AML-193 (cell line): ENCODE data around the gene SEMA3B.
"Not testable (repeated sequence)": the region's sequence is repeated elsewhere in the genome, so short reads cannot be mapped to it uniquely, and the experiment has no call there.

Source experiments
- DNase-seq, 2 experiments: peaks; one replicate each; lab custom pipeline; 2025; lab: John Stamatoyannopoulos, UW

Gene SEMA3B

GRCh38 chr3:50237754-50238548, 31.0 kb upstream of the SEMA3B start:
- DNase-seq, result peak; percentile 95 to 97

- DNase-seq, result peak; percentile 69 to 71
Observed at GRCh38 chr3:50238549-50239026, 30.4 kb upstream of the SEMA3B start.

GRCh38 chr3:50239649-50240048, 29.3 kb upstream of the SEMA3B start:
- DNase-seq, result no peak

GRCh38 chr3:50241163-50241562, 27.8 kb upstream of the SEMA3B start:
- DNase-seq, result no peak

GRCh38 chr3:50241713-50242380, 27.1 kb upstream of the SEMA3B start:
- no peak for DNase-seq

- no peak for DNase-seq
Observed at GRCh38 chr3:50242381-50242770, 26.6 kb upstream of the SEMA3B start.

- DNase-seq, result peak; percentile 97
Observed at GRCh38 chr3:50242851-50243542, 25.9 kb upstream of the SEMA3B start.

GRCh38 chr3:50243543-50243895, 25.4 kb upstream of the SEMA3B start:
- DNase-seq, result no peak

GRCh38 chr3:50244813-50245212, 24.1 kb upstream of the SEMA3B start:
- DNase-seq, result not testable (repeated sequence)

- DNase-seq, result no peak
Observed at GRCh38 chr3:50245251-50245745, 23.6 kb upstream of the SEMA3B start.

GRCh38 chr3:50245831-50246516, 23.0 kb upstream of the SEMA3B start:
- DNase-seq, result peak; percentile 88 to 89

- DNase-seq, result peak; percentile 84 to 86
Observed at GRCh38 chr3:50246517-50246954, 22.4 kb upstream of the SEMA3B start.

GRCh38 chr3:50248387-50248786, 20.6 kb upstream of the SEMA3B start:
- DNase-seq, result no peak

- DNase-seq, result no peak
Observed at GRCh38 chr3:50249457-50249856, 19.5 kb upstream of the SEMA3B start.

GRCh38 chr3:50250514-50250913, 18.4 kb upstream of the SEMA3B start:
- DNase-seq, result no peak

GRCh38 chr3:50251220-50251619, 17.7 kb upstream of the SEMA3B start:
- DNase-seq, result no peak

- peak; percentile 14 to 16 for DNase-seq
Observed at GRCh38 chr3:50254577-50255250, 14.2 kb upstream of the SEMA3B start.

GRCh38 chr3:50255251-50255615, 13.7 kb upstream of the SEMA3B start:
- no peak for DNase-seq

- DNase-seq, result peak in 1 of 2 experiments; percentile 13
Observed at GRCh38 chr3:50256978-50257890, 11.7 kb upstream of the SEMA3B start.

- no peak for DNase-seq
Observed at GRCh38 chr3:50258029-50258680, 10.8 kb upstream of the SEMA3B start.
